Epithelial cell of proximal tubule (primary cell): ENCODE results near the gene LPCAT1. TPM values are rescaled to one million over a fixed set of nuclear protein-coding genes. Genes with fewer than 3 reads are reported as not detected.

ENCODE experiments used
- DNase-seq: peaks from one replicate; pipeline ENCODE4 v3.0.0-alpha.2; 2011; ENCODE audit warnings: low read depth
- H3K4me3 ChIP-seq: 2 replicates; pipeline ENCODE4 v1.5.1; 2011; ENCODE audit warnings: low read depth, mild to moderate bottlenecking, low read length
- CTCF ChIP-seq: conservative IDR thresholded peaks from 2 replicates; pipeline ENCODE4 v1.5.1; 2012; ENCODE audit warnings: low read depth, mild to moderate bottlenecking, low read length
- total RNA-seq: library from RNA; depleted of rRNA; stranded (reverse); fragments of >200 nt; gene quantifications from 2 replicates; pipeline ENCODE4 v1.2.3, GENCODE V29; 2015

Gene LPCAT1
- total RNA-seq, 1 donor from 2014 or later, result 105 TPM

DNA sequence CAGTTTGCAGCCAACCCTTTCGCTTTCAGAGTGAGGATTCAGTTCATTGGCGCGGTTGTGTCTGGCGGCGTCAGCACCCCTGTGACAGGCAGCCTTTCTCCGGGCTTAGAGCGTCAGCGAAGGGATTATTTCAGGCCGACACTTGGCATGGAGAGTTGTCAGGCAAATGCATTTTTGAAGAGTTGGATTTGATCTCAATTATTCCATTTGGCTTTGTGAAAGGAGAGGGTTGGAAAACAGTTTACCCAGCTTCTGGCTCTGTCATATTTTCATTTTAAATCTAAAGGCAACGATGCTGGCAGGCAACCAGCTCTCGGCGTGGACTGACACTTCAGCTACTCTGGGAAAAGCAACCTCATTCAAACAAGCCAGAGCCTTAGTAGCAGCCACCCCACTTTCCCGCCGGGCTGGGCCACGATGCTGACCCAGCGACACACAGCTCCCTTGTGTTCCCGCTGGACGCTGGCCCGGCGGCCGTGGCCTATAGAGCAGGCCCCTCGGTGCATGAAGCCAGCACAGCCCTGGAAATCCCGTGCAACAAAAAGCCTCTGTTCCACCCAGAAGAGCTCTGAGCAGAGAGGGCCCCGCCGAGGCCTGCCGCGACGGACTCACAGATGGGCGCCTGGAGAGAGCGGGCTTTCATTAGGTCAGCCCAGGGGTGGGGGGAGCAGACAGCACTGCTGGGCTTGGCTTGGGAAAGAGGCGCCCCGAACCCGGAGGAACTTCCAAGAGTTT is 28.9 kb upstream of the LPCAT1 start:
- TF ChIP-seq CTCF, result no peak
- no peak overlapping the region for H3K4me3 ChIP-seq
- no peak for DNase-seq

DNA sequence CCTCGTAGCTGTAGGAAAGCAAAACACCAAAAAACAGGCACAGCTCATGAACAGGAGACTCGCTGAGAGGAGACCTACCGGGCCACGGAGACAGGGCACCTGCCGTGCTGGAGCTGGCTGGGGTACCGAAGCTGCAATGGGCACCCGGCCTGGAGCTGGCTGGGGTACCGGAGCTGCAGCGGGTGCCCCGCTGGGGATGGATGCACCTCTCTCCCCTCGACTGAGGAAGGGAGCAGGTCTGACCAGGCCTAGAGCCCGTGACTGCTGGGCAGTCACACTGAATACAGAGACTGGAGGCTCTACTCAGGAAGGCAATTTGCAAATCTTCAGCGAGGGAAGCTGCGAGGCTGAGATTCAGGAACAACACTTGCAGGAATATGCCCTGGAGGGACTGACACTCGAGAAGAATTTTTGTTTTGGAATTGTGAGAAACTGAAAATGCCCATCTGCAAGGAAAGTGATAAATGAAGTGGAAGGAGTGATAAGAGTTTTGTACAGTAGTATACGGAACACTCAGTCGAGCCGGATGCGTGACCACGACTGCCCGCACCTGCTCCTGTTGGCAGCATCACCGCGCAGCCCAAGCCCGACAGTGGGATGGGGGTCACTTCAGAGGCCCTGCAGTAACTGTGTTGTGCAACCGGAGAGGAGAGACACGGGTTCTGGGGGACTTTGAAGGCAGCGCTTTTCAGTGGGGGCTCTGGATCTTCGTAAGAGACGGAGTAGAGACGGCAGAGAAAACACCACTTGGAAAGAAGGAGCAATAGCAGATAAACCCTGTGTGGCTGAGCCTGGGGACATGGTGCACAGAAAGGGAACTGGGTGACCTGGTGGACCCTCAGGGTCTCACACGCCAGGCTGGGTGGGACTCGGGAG is 27.9 kb upstream of the LPCAT1 start:
- no peak for TF ChIP-seq CTCF
- H3K4me3 ChIP-seq, result no peak overlapping the region
- DNase-seq, result no peak

- H3K4me3 ChIP-seq, result no peak overlapping the region
- no peak for DNase-seq
- no peak for TF ChIP-seq CTCF
These were observed 26.7 kb upstream of the LPCAT1 start for GRCh38 chr5:1550287-1551076.

GRCh38 chr5:1549475-1550030 is 25.8 kb upstream of the LPCAT1 start:
- DNase-seq, result no peak
- TF ChIP-seq CTCF, result no peak

GRCh38 chr5:1548702-1549474 is 25.1 kb upstream of the LPCAT1 start:
- no peak overlapping the region for H3K4me3 ChIP-seq
- no peak for TF ChIP-seq CTCF
- DNase-seq, result no peak

More at GRCh38 chr5:1549475-1550030, 25.8 kb upstream of the LPCAT1 start:
- H3K4me3 ChIP-seq, result no peak overlapping the region

DNA sequence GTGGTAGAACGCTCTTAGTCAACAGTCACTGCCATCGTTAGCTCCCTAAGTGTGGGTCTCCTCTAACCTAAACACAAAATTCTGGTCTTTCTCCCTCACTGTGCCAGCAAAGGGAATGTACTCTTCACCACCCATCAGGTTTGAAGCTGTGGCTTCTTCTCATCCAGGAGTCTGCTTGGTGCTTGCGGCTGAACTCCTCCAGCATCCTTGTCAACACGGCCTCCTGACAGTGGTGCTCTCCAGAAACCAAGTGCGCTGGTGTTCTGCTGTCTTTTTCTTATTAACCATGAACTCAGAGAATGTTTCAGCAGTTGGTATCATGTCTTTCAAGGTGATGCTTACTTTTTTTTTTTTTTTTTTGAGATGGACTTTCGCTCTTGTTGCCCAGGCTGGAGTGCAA is 23.9 kb upstream of the LPCAT1 start:
- DNase-seq, result no peak
- TF ChIP-seq CTCF, result no peak
- no peak overlapping the region for H3K4me3 ChIP-seq
